ENCODE measurements around the gene CCDC33.

- TF ChIP-seq CTCF (IDR thresholded peaks at IDR 0.05) (no peak), EZH2 (IDR thresholded peaks at IDR 0.05; ENCODE audit: borderline replicate concordance, insufficient read depth, low read depth, low read length, poor library complexity, severe bottlenecking) (no peak)
Measured at GRCh38 chr15:74364936-74365597, 128.9 kb downstream of the CCDC33 start.
